ENCODE data around the gene TCF7L2. TPM values are rescaled to one million over a fixed set of nuclear protein-coding genes. Genes with fewer than 3 reads are reported as not detected.
A peak's percentile ranks its signal among the peaks of the same experiment; 100 is the strongest.

The TCF7L2 gene
- total RNA-seq, 1 donor from 2014 or later: 88.2 TPM

- H3K27me3 Mint-ChIP-seq (ENCODE audit: unreplicated experiment): no peaks in the 10 kb centered on the region
- TF ChIP-seq CTCF (IDR thresholded peaks at IDR 0.05): no peak
- peaks cover 9% of the 10 kb centered on the region for H3K4me1 Mint-ChIP-seq (ENCODE audit: unreplicated experiment)
- no peak for DNase-seq (ENCODE audit: extremely low spot score, unreplicated experiment)
- no peaks in the 10 kb centered on the region for H3K9me3 Mint-ChIP-seq (ENCODE audit: unreplicated experiment)
- no peak overlapping the region for H3K27ac Mint-ChIP-seq (ENCODE audit: unreplicated experiment)
- no peak overlapping the region for H3K4me3 Mint-ChIP-seq (ENCODE audit: unreplicated experiment)
- peaks cover 26% of the 10 kb centered on the region for H3K36me3 Mint-ChIP-seq (ENCODE audit: unreplicated experiment)
Measured at GRCh38 chr10:113066561-113067312, 116.7 kb downstream of the TCF7L2 start.

GRCh38 chr10:113067501-113067900, 117.5 kb downstream of the TCF7L2 start:
- H3K27me3 Mint-ChIP-seq (ENCODE audit: unreplicated experiment): no peaks in the 10 kb centered on the region
- peaks cover 9% of the 10 kb centered on the region for H3K4me1 Mint-ChIP-seq (ENCODE audit: unreplicated experiment)
- H3K27ac Mint-ChIP-seq (ENCODE audit: unreplicated experiment): no peak overlapping the region
- no peak overlapping the region for H3K4me3 Mint-ChIP-seq (ENCODE audit: unreplicated experiment)
- TF ChIP-seq CTCF (IDR thresholded peaks at IDR 0.05): no peak
- H3K9me3 Mint-ChIP-seq (ENCODE audit: unreplicated experiment): no peaks in the 10 kb centered on the region
- no peak for DNase-seq (ENCODE audit: extremely low spot score, unreplicated experiment)
- H3K36me3 Mint-ChIP-seq (ENCODE audit: unreplicated experiment): peaks cover 23% of the 10 kb centered on the region

- no peaks in the 10 kb centered on the region for H3K27me3 Mint-ChIP-seq (ENCODE audit: unreplicated experiment)
- peaks cover 14% of the 10 kb centered on the region for H3K4me1 Mint-ChIP-seq (ENCODE audit: unreplicated experiment)
- H3K36me3 Mint-ChIP-seq (ENCODE audit: unreplicated experiment): peaks cover 17% of the 10 kb centered on the region
- TF ChIP-seq CTCF (IDR thresholded peaks at IDR 0.05): no peak
- DNase-seq (ENCODE audit: extremely low spot score, unreplicated experiment): no peak
- peak overlapping the region; percentile 60 for H3K27ac Mint-ChIP-seq (ENCODE audit: unreplicated experiment)
- no peak overlapping the region for H3K4me3 Mint-ChIP-seq (ENCODE audit: unreplicated experiment)
- H3K9me3 Mint-ChIP-seq (ENCODE audit: unreplicated experiment): no peaks in the 10 kb centered on the region
Measured at GRCh38 chr10:113068178-113068890, 118.3 kb downstream of the TCF7L2 start.

GRCh38 chr10:113069595-113069994, 119.5 kb downstream of the TCF7L2 start:
- Mint-ChIP-seq H3K9me3 (ENCODE audit: unreplicated experiment) (no peaks in the 10 kb centered on the region), H3K27ac (ENCODE audit: unreplicated experiment) (peak overlapping the region; percentile 50), H3K4me3 (ENCODE audit: unreplicated experiment) (no peak overlapping the region), H3K4me1 (ENCODE audit: unreplicated experiment) (peaks cover 27% of the 10 kb centered on the region), H3K36me3 (ENCODE audit: unreplicated experiment) (peaks cover 19% of the 10 kb centered on the region), H3K27me3 (ENCODE audit: unreplicated experiment) (no peaks in the 10 kb centered on the region)
- no peak for DNase-seq (ENCODE audit: extremely low spot score, unreplicated experiment)
- TF ChIP-seq CTCF (IDR thresholded peaks at IDR 0.05): no peak

GRCh38 chr10:113071446-113071845, 121.4 kb downstream of the TCF7L2 start:
- TF ChIP-seq CTCF (IDR thresholded peaks at IDR 0.05): no peak
- H3K27me3 Mint-ChIP-seq (ENCODE audit: unreplicated experiment): no peaks in the 10 kb centered on the region
- H3K4me1 Mint-ChIP-seq (ENCODE audit: unreplicated experiment): peaks cover 32% of the 10 kb centered on the region
- H3K27ac Mint-ChIP-seq (ENCODE audit: unreplicated experiment): peak overlapping the region; percentile 81
- peaks cover 22% of the 10 kb centered on the region for H3K36me3 Mint-ChIP-seq (ENCODE audit: unreplicated experiment)
- no peak for DNase-seq (ENCODE audit: extremely low spot score, unreplicated experiment)
- H3K9me3 Mint-ChIP-seq (ENCODE audit: unreplicated experiment): no peaks in the 10 kb centered on the region
- no peak overlapping the region for H3K4me3 Mint-ChIP-seq (ENCODE audit: unreplicated experiment)
